ENCODE results near the gene FOXC2.

FOXC2 gene

GRCh38 chr16:86570558-86571529 is 4.2 kb downstream of the FOXC2 start:
- no peak for ATAC-seq
- H3K4me1 Mint-ChIP-seq = peaks cover 3% of the 10 kb centered on the region
- DNase-seq = no peak
- no peaks in the 10 kb centered on the region for H3K9me3 Mint-ChIP-seq
- H3K27ac Mint-ChIP-seq = no peak overlapping the region
- peaks cover 71% of the 10 kb centered on the region for H3K27me3 Mint-ChIP-seq
- H3K4me3 Mint-ChIP-seq = no peak overlapping the region
- peaks cover 2% of the 10 kb centered on the region for H3K36me3 Mint-ChIP-seq (ENCODE audit: low read depth)

- Mint-ChIP-seq H3K27ac (no peak overlapping the region), H3K36me3 (ENCODE audit: low read depth) (peaks cover 2% of the 10 kb centered on the region), H3K9me3 (no peaks in the 10 kb centered on the region), H3K4me1 (peaks cover 8% of the 10 kb centered on the region), H3K27me3 (peaks cover 71% of the 10 kb centered on the region), H3K4me3 (no peak overlapping the region)
- no peak for ATAC-seq
- DNase-seq = no peak
These were observed 4.9 kb downstream of the FOXC2 start for GRCh38 chr16:86571530-86571915.

- Mint-ChIP-seq H3K36me3 (ENCODE audit: low read depth) (peaks cover 2% of the 10 kb centered on the region), H3K9me3 (no peaks in the 10 kb centered on the region), H3K27ac (no peak overlapping the region), H3K4me3 (no peak overlapping the region), H3K4me1 (peaks cover 11% of the 10 kb centered on the region), H3K27me3 (peaks cover 74% of the 10 kb centered on the region)
- DNase-seq = no peak
- no peak for ATAC-seq
These were observed 5.5 kb downstream of the FOXC2 start for GRCh38 chr16:86572041-86572521.

DNA sequence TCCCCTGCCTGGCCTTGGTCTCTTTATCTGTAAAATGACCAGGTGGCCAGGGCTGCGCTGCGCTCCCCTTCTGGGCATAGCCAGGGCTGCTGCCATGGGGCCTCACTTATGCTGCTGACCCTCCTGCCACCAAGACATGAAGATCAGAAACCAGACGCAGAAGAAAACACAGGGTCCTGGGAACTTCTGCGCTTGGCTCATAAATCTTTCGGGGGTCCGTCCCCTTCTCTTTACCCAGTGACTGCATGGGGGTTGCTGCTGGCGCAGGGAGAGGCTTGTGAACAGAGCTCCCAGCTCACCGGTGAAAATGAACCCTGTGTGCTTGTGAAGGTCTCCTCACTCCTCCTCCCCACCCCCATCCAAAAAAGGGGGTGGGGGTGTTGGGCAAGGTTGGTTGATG is 6.0 kb downstream of the FOXC2 start:
- no peak overlapping the region for H3K4me3 Mint-ChIP-seq
- H3K36me3 Mint-ChIP-seq (ENCODE audit: low read depth) = no peaks in the 10 kb centered on the region
- peaks cover 11% of the 10 kb centered on the region for H3K4me1 Mint-ChIP-seq
- no peaks in the 10 kb centered on the region for H3K9me3 Mint-ChIP-seq
- ATAC-seq = no peak
- H3K27ac Mint-ChIP-seq = no peak overlapping the region
- peaks cover 74% of the 10 kb centered on the region for H3K27me3 Mint-ChIP-seq
- no peak for DNase-seq

GRCh38 chr16:86573215-86573614 is 6.6 kb downstream of the FOXC2 start:
- Mint-ChIP-seq H3K36me3 (ENCODE audit: low read depth) (no peaks in the 10 kb centered on the region), H3K27me3 (peaks cover 80% of the 10 kb centered on the region), H3K9me3 (no peaks in the 10 kb centered on the region), H3K4me3 (no peak overlapping the region), H3K4me1 (peaks cover 14% of the 10 kb centered on the region), H3K27ac (no peak overlapping the region)
- DNase-seq (no peak), ATAC-seq (no peak)

GRCh38 chr16:86573646-86574508 is 7.2 kb downstream of the FOXC2 start:
- ATAC-seq = no peak
- Mint-ChIP-seq H3K27me3 (peaks cover 81% of the 10 kb centered on the region), H3K4me1 (peaks cover 15% of the 10 kb centered on the region), H3K27ac (no peak overlapping the region), H3K36me3 (ENCODE audit: low read depth) (no peaks in the 10 kb centered on the region), H3K4me3 (no peak overlapping the region), H3K9me3 (no peaks in the 10 kb centered on the region)
- DNase-seq = no peak

DNA sequence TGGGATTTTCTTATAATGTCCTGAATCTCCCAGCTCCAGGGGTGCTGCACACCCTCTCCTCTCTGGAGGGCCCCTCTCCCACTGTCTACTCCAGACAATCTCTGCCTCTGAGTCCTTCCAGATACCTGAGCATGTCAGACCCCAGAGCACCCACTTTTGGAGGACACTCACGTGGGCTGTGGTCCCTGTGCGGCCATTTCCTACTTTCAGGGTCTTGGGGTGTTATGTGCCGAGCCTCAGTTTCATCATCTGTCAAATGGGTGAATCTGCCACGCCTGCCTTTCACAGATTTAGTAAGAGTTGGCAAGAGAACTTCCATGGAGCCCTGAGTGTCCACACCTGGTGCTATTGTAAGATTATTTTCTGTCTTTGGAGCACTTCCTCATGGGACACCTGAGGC is 8.0 kb downstream of the FOXC2 start:
- H3K27me3 Mint-ChIP-seq = peaks cover 78% of the 10 kb centered on the region
- no peak overlapping the region for H3K27ac Mint-ChIP-seq
- DNase-seq = no peak
- H3K36me3 Mint-ChIP-seq (ENCODE audit: low read depth) = no peaks in the 10 kb centered on the region
- H3K4me1 Mint-ChIP-seq = peaks cover 13% of the 10 kb centered on the region
- no peak for ATAC-seq
- H3K4me3 Mint-ChIP-seq = no peak overlapping the region
- H3K9me3 Mint-ChIP-seq = no peaks in the 10 kb centered on the region

DNA sequence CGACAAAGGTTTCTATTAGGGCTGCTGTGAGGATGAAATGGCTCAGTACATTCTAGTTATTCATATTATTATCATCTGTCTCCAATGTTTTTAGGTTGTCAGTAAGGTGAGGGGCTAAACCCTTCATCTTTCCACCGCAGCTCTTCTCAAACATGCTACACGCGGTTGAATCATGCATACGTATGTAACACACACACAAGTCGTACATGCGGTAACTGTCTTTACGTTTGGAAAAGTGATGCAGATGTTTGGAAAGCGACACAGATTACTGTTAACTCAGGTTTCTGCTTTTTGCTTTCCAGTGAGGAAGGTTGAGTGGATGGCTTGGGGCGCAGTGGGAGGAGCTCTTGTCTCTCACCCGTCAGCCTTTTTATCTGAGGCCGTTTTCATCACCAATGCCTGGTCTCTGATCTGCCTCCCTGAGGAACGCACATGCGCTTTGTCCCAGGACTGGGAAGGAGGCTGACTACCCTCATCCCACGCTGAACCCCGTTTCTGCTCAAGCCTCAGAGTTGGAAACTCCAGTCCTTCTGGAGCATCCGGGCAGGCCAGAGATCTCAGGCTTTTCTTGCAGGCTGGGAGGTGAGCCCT is 8.6 kb downstream of the FOXC2 start:
- ATAC-seq (no peak), DNase-seq (no peak)
- Mint-ChIP-seq H3K4me3 (no peak overlapping the region), H3K4me1 (peaks cover 13% of the 10 kb centered on the region), H3K27me3 (peaks cover 77% of the 10 kb centered on the region), H3K9me3 (no peaks in the 10 kb centered on the region), H3K27ac (no peak overlapping the region), H3K36me3 (ENCODE audit: low read depth) (no peaks in the 10 kb centered on the region)

- H3K27me3 Mint-ChIP-seq = peaks cover 77% of the 10 kb centered on the region
- H3K27ac Mint-ChIP-seq = no peak overlapping the region
- ATAC-seq = peak; percentile 60
- peaks cover 13% of the 10 kb centered on the region for H3K4me1 Mint-ChIP-seq
- peak; percentile 51 for DNase-seq
- no peaks in the 10 kb centered on the region for H3K36me3 Mint-ChIP-seq (ENCODE audit: low read depth)
- H3K4me3 Mint-ChIP-seq = peak overlapping the region; percentile 62
- H3K9me3 Mint-ChIP-seq = no peaks in the 10 kb centered on the region
These were observed 9.3 kb downstream of the FOXC2 start for GRCh38 chr16:86575754-86576557.

DNA sequence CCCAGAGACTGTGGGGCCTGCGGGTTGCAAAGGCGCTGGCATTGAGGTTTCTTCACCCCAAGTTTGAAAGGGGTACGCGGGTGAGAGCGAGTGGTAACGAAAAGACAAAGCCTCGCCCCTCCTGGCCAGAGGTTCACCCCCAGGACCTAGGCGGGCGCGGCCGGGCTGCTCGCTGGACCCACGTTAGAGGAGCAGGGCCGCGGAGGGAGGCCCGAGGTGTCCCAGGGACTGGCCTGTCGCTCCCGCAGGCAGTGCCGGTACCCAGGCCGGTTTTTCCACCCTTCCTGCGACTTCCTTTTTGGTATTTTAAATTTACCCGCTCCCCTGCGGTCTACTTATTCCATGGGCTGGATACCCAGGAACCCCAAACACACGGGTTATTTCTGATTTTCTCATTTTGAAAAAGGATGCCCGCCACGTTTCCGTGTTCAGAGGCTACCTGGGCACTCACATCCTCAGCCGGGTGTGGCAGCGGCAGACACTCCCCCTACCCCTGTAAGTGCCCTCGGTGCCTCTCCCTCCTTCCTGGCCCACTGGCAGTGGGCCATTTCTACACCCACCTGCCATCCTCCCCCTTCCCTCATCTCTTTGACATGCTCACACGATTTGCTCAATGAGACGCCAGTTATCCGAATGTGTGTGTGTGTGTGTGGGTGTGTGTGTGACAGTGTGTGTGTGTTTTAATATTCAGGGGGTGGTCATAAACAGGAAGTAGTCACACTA is 10.1 kb downstream of the FOXC2 start:
- H3K9me3 Mint-ChIP-seq = no peaks in the 10 kb centered on the region
- no peak for ATAC-seq
- DNase-seq = no peak
- no peaks in the 10 kb centered on the region for H3K36me3 Mint-ChIP-seq (ENCODE audit: low read depth)
- H3K4me3 Mint-ChIP-seq = peak overlapping the region; percentile 62
- no peak overlapping the region for H3K27ac Mint-ChIP-seq
- H3K27me3 Mint-ChIP-seq = peaks cover 81% of the 10 kb centered on the region
- peaks cover 13% of the 10 kb centered on the region for H3K4me1 Mint-ChIP-seq

- Mint-ChIP-seq H3K27ac (no peak overlapping the region), H3K4me3 (no peak overlapping the region), H3K4me1 (peaks cover 13% of the 10 kb centered on the region), H3K36me3 (ENCODE audit: low read depth) (no peaks in the 10 kb centered on the region), H3K27me3 (peaks cover 81% of the 10 kb centered on the region), H3K9me3 (no peaks in the 10 kb centered on the region)
- DNase-seq = no peak
- ATAC-seq = no peak
These were observed 10.8 kb downstream of the FOXC2 start for GRCh38 chr16:86577314-86577971.

GRCh38 chr16:86578061-86578599 is 11.5 kb downstream of the FOXC2 start, which contains the start of gene FOXL1:
FOXL1 (plus strand) TSS chr16:86578549; CDS start chr16:86578724, 175 bp downstream.
- Mint-ChIP-seq H3K36me3 (ENCODE audit: low read depth) (no peaks in the 10 kb centered on the region), H3K9me3 (no peaks in the 10 kb centered on the region), H3K27ac (no peak within 1 kb of the TSS), H3K4me1 (peaks cover 13% of the 10 kb centered on the region), H3K27me3 (peaks cover 80% of the 10 kb centered on the region), H3K4me3 (no peak within 1 kb of the TSS)
- no peak for ATAC-seq
- no peak for DNase-seq

Data from activated naive CD8-positive, alpha-beta T cell treated with anti-CD3 and anti-CD28 coated beads, Interleukin-2, amount 50 U/mL, for 24 hours (primary cell).